ENCODE measurements around the gene PDIA5. TPM values are rescaled to one million over a fixed set of nuclear protein-coding genes. Genes with fewer than 3 reads are reported as not detected.

PDIA5 gene
- total and polyA plus RNA-seq, 9 donors = 11.2 to 58.3 (median 24.3) TPM

GRCh38 chr3:123126653-123127052 lies 59.8 kb downstream of the PDIA5 start:
- H3K36me3 ChIP-seq = no peaks in the 10 kb centered on the region
- WGBS, 3 donors = 94 to 96% (median 96%) methylated on average over 3 of the region's 3 CpGs
- H3K27me3 ChIP-seq = no peaks in the 10 kb centered on the region
- DNase-seq = no peak
- H3K27ac ChIP-seq = no peak overlapping the region
- TF ChIP-seq EP300 (IDR thresholded peaks at IDR 0.05) = no peak
- no peak for TF ChIP-seq POLR2A (IDR thresholded peaks at IDR 0.05)
- TF ChIP-seq CTCF (IDR thresholded peaks at IDR 0.05) = no peak
- no peaks in the 10 kb centered on the region for H3K4me1 ChIP-seq (ENCODE audit: insufficient read depth)
- no peaks in the 10 kb centered on the region for H3K9me3 ChIP-seq
- H3K4me3 ChIP-seq = no peak overlapping the region
- intact Hi-C loops (cut with DNase I) = no loop called here

- Histone ChIP-seq H3K27ac (no peak overlapping the region), H3K4me1 (ENCODE audit: insufficient read depth) (no peaks in the 10 kb centered on the region), H3K9me3 (no peaks in the 10 kb centered on the region), H3K36me3 (no peaks in the 10 kb centered on the region), H3K27me3 (no peaks in the 10 kb centered on the region), H3K4me3 (no peak overlapping the region)
- TF ChIP-seq EP300 (IDR thresholded peaks at IDR 0.05) = no peak
- TF ChIP-seq POLR2A (IDR thresholded peaks at IDR 0.05) = no peak
- TF ChIP-seq CTCF (IDR thresholded peaks at IDR 0.05) = no peak
- intact Hi-C loops (cut with DNase I) = no loop called here
- 96 to 99% (median 98%) methylated on average over 3 of the region's 3 CpGs for WGBS, 3 donors
- DNase-seq = no peak
Observed at GRCh38 chr3:123129092-123129491, 62.3 kb downstream of the PDIA5 start.

GRCh38 chr3:123129532-123129931 lies 62.7 kb downstream of the PDIA5 start:
- H3K27me3 ChIP-seq = no peaks in the 10 kb centered on the region
- H3K4me3 ChIP-seq = no peak overlapping the region
- no peaks in the 10 kb centered on the region for H3K36me3 ChIP-seq
- TF ChIP-seq POLR2A (IDR thresholded peaks at IDR 0.05) = no peak
- intact Hi-C loops (cut with DNase I) = no loop called here
- no peaks in the 10 kb centered on the region for H3K9me3 ChIP-seq
- DNase-seq = no peak
- no peaks in the 10 kb centered on the region for H3K4me1 ChIP-seq (ENCODE audit: insufficient read depth)
- 86 to 94% (median 92%) methylated on average over 7 of the region's 7 CpGs for WGBS, 3 donors
- H3K27ac ChIP-seq = no peak overlapping the region

- H3K4me3 ChIP-seq = no peak overlapping the region
- 94 to 96% (median 94%) methylated on average over 12 of the region's 12 CpGs for WGBS, 3 donors
- H3K36me3 ChIP-seq = no peaks in the 10 kb centered on the region
Observed at GRCh38 chr3:123130079-123130750, 63.4 kb downstream of the PDIA5 start.

More at GRCh38 chr3:123130079-123130750, 63.4 kb downstream of the PDIA5 start:
- H3K9me3 ChIP-seq = no peaks in the 10 kb centered on the region
- intact Hi-C loops (cut with DNase I) = no loop called here
- no peaks in the 10 kb centered on the region for H3K27me3 ChIP-seq
- TF ChIP-seq POLR2A (IDR thresholded peaks at IDR 0.05) (no peak), EP300 (IDR thresholded peaks at IDR 0.05) (no peak), CTCF (IDR thresholded peaks at IDR 0.05) (no peak)
- DNase-seq = no peak
- H3K27ac ChIP-seq = no peak overlapping the region
- no peaks in the 10 kb centered on the region for H3K4me1 ChIP-seq (ENCODE audit: insufficient read depth)
